ENCODE measurements around the gene GPR12. TPM values are rescaled to one million over a fixed set of nuclear protein-coding genes. Genes with fewer than 3 reads are reported as not detected.
"Not testable (repeated sequence)": the region's sequence is repeated elsewhere in the genome, so short reads cannot be mapped to it uniquely, and the experiment has no call there.

The GPR12 gene
- total RNA-seq, 1 experiment from 2014 or later = not detected

DNA sequence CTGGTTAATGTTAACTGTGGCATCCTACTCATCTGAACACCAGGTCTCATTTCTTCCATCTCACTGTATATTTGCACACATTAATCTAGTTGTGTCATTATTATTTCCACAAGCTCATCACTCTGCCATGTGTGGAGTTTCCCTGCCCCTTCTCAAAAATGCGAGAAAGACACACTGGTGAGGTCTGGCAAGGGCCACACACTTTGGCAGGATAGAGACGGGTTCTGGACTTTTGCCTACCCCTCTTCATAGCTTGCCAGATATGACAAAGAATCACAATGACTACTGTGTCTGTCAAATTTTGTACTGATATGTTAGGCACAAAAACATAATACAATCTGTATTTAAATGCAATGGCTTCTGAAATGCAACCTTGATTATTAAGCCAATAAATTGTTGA is 12.9 kb downstream of the GPR12 start:
- DNase-seq (ENCODE audit: low read depth) = no peak

DNA sequence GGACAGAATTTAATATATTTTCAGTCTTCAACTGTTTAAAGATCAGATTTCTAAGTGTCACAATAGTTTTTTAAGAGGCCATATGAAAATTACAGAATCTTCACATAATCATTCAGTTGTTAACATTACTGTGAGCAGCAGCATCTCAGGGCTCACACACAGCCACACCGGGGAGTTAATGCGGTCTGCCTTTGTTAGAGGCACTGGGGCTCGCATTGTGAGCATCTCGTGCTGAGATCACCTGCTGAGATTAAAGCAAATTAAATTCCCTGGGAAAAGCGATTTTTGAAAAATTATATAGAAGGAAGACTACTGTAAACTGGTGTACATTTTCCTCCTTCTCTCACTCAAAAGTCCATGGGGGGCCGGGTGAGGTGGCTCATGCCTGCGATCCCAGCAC is 16.6 kb downstream of the GPR12 start:
- no peak for DNase-seq (ENCODE audit: low read depth)

DNA sequence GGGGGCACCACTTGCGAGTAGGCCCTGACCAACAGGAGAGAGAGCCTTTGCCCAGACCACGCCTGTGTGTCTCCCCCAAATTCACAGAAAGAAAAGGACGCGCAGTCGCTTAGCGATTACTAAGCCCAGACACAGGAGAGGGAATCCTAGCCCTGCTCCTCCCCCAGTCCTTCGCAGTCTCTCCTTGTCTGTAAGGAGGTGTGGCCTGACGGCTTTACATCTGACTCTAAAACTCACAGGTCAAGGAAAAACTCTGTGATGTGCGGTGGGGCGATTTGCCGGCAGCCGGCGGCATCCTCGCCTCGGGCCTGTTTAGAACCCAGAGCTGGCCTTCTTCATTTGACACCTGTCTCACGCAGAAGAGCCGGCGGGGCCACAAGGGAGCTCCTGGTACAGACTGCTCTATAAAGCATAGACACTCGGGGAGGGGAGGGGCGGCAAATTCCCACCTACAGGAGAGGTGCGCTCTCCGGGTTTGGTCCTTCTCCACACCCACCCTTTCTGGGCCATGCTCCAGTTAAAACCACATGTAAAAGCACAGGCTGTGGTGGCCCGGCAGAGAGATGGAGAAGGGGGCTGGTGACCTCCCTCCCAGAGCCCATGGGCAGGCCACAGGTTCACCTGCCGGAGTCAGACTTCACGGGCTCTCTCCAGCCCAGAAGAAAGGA is 17.8 kb downstream of the GPR12 start:
- DNase-seq (ENCODE audit: low read depth) = no peak

DNA sequence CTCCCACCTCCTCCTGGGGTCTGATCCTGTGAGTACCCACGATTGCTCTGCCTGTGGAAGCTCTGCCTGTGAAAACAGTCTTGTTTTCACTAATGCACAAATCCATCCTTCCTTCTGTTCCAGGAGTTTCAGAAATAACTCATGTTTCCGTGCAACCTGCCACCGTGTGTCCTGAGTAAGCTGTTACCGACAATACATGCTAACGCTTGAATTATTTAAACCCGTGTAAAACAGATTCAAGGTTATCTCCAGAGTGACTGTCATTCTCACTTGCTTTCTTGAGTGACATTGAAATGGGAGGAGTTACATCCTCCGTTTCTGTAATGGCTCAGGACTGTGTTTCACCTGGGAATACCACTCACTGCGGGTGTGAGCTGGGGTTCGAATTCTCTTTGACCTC is 24.9 kb downstream of the GPR12 start:
- DNase-seq (ENCODE audit: low read depth) = no peak

DNA sequence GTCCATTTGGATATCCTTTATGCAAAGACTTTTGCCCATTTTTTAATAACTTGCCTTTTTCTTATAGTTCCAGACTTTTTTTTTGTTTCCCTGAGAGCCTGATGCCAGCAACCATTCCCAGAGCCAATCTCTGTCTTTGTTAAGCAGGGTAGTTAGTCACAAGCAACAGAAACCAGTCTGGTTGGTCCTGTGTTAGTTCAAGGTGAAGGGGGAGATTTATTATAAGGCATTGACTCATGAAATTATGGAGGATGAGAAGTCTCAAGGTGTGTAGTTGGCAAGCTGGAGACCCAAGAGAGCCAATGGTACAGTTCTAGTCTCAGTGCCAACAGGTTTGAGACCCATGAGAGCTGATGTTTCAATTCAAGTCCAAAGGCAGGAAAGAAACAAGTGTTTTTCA is 33.0 kb downstream of the GPR12 start:
- no peak for DNase-seq (ENCODE audit: low read depth)

DNA sequence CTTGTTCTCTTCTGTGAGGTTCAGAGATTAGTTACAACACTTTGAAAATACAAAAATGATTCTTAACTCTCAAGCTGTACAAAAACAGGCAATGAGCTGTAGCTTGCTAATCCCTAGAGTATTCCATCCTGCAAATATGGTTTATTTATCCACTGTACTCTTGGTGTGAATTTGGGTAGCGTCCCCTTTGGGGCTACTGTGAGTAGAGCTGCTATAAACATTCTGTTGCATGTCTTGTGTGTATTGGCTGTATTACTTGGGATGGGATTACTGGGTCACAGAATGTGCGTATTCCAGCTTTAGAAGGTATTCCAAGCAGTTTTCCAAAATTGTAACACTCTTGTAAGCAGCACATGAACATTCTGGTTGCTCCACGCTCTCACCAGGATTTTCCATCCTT is 33.5 kb downstream of the GPR12 start:
- DNase-seq (ENCODE audit: low read depth) = no peak

DNA sequence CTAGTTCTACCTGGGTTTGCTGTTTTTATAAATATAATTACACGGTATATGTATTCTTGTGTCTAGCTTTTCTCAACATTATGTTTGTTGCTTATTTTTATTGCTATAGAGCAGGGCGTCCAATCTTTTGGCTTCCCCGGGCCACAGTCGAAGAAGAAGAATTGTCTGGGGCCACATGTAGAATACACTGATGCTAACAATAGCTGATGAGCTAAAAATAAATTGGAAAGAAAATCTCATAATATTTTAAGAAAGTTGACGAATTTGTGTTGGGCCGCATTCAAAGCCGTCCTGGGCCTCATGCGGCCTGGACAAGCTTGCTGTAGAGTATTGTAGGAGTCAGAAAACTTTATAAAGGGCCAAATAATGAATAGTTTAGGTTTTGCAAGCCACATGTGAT is 33.9 kb downstream of the GPR12 start:
- DNase-seq (ENCODE audit: low read depth) = no peak

DNA sequence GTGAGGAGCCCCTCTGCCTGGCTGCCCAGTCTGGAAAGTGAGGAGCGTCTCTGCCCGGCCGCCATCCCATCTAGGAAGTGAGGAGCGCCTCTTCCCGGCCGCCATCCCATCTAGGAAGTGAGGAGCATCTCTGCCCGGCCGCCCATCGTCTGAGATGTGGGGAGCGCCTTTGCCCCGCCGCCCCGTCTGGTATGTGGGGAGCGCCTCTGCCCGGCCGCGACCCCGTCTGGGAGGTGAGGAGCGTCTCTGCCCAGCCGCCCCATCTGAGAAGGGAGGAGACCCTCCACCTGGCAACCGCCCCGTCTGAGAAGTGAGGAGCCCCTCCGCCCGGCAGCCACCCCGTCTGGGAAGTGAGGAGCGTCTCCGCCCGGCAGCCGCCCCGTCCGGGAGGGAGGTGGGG is 37.0 kb downstream of the GPR12 start:
- DNase-seq (ENCODE audit: low read depth) = not testable (repeated sequence)

DNA sequence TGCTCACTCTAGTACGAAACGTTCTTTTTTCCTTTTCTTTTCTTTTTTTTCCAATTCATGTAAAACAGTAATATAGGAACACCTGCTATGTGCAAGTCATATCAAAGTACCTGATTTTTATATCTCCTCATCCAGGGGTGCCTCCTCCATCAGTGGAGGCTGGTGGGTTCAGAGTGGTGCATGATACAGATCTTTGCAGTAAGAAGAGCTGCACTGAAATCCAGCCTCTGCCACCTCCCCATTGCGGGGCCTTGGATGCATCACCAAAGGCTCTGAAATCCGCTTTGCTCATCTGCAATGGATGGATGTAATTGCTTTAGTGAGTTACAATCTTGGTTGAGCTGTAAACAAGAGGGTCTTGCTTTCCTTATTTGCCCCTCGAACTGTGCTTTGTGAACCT is 38.3 kb downstream of the GPR12 start:
- DNase-seq (ENCODE audit: low read depth) = no peak

DNA sequence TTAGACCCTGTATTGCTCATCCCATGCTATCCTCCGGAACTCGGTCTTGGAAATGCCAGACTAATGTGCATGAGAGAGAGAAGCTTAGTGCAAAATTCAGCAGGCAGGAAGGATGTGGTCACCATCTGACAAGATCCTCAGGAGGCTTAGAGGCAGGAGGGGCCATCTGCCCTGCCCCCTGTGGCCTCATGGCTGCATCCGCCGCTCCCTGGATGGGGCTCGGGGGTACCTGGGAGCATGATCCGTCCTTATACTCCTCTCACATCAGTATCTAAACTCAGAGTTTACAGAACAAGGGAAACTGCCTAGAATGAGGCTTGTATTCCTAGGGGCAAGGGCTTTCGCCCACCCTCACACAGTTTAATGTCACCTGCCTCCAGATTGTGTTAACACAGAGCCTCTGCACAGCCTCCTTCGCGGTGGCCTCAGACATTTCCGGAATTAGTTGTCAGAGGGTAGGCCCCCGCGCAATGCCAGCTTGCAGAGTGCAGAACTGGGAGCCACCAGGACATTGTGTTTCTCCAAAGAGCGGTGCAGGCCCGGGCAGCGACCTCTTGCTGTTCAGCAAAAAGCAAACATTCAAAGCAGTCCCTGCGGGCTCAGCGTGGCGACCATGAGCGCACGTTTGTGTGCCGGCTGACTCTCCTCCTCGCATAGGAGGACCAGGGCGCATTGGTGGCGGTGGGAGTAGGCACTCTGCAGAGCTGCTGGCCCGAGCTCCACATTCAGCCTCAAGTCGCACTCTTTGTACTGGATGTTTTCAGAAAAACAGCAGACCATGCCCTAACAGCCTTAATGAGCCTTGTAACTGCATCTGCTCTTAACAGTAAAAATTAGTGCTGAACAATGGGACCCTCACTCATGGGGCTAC is 39.1 kb downstream of the GPR12 start:
- peak; percentile 9 for DNase-seq (ENCODE audit: low read depth)

DNA sequence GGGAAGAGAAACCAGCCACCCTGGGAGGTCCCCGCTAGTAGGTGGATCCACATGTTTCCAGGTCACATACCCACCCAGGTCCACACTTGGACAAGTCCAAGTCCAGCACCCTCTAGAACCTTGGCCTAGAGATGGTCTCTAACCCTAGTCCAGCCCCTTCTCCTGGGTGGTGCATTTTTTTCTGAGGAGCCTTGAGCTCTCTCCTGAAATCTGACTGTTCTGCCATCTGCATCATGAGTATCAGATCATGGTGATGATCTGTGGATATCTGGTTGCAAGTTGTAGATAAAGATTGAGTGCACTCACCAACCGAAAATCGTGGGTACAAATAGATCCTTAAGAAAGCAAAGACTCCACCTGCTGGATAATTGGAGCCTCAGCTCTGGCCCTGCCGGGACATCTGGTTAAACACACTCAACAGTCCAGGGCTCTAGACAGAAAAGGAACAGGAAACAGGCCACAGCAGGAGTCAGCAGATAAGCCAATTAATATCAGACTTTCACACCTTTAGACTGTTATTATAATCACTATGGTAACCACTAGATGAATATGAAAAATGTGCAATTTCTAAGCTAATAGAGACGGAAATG is 41.1 kb downstream of the GPR12 start:
- DNase-seq (ENCODE audit: low read depth) = peak; percentile 8

DNA sequence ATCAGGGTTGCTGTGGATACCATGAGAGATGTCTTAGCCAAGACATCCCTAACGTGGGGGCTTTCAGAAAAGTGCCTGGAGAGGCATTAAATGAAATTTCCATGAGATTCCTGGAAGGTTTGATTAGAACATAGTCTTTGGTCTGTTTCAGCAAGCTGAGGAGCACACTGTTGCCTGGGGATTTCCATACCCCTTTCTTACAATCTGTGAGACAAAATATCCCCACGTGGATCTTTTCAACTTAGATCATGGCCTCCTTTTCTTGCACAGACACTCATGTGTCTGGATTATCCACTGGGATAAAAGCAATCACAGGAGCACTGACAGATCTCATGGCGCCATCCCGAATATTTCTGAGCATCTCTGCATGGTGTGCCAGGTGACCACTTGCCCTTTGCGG is 41.7 kb downstream of the GPR12 start:
- no peak for DNase-seq (ENCODE audit: low read depth)

DNA sequence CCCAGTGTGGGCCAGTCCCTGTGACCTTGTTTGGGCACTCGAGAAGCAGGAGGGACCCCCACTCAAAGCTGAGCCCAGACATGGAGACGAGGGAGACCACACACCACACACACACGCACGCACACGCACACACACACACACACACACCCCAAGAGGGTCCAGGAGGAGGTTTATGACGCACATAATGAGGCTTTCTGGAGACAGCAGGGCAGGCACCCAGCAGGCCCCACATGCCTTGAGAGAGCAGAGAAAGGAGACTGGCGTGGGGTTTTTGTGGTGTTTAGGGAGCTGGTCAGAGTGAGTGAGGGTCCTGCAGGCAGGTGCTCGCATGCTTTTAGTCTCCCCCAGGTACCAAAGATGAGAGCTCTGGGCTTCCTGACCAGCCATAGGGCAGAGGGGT is 42.4 kb downstream of the GPR12 start:
- no peak for DNase-seq (ENCODE audit: low read depth)

DNA sequence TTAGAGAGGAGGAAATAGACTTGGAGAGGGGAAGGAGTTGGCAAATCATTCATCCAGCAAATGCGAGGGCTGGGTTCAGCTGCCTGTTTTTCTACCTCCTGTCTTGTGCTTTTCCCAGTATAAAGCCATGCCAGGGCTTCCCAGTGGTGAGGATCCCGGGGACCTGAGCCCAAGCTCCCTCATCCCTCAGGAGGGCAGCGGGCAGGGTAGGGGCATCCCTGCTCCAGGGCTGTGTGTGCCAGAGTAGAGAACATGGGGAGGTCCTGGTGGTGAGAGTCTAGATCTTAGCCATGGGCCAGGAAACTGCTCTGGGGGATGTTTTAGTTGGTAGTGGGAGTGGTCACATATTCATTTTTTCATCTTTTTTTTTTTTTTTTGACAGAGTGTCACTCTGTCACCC is 43.6 kb downstream of the GPR12 start:
- no peak for DNase-seq (ENCODE audit: low read depth)

DNA sequence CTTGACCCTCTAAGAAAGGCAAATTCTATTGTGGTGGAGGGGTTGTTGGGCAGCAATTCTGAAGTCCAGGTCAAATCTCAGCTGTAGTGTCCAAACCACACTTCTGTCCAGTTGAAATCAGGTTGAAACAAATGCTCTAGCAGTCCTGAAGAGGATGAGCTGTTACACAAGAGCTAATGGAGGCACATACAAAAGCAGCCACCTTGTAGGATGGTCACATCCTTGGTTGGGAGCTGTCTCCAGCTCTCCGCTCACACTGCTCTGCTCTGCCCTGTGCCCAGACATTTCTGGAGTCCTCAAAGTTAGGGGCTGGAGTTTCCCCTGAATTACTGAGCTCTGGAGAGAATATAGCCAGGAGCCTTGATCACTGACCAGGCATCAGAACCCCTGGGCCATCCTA is 47.2 kb downstream of the GPR12 start:
- no peak for DNase-seq (ENCODE audit: low read depth)

DNA sequence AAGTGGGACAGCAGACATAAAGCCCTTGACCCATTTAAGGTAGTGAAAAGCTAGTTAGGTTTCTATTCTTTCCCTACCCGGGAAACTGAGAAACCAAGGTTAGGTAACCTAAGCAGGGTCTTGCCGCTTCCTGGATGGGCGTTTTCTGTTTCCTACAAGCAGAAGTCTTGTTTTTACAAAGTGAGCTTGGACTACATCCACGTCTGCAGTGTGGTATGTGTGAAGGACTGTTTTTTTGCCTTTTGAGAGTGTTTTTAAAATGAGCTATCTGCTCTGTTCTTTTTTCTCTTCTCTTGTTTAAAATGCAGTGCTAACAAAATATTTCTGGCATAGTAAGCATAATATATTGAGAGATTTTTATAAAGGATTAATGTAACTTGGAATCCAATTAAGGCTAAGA is 49.4 kb downstream of the GPR12 start:
- no peak for DNase-seq (ENCODE audit: low read depth)

DNA sequence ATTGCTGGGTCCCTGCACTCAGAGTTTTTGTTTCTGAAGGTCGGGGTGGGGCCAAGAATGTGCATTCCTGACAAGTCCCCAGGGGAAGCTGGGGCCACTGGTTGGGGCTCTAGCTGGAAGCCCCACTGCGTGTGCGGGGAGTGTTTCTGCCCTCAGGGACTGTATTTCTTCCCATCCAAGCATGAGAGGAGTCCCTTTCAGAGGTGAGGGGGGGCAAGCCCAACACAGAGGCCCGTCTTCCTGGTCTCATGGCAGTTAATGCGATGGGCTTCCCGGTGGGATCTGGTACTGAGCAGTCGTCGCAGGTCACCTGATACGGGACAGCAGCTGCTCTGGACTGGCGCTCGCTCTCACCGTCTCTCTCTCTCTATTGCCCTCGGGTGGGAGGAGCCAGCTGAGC is 50.4 kb downstream of the GPR12 start:
- DNase-seq (ENCODE audit: low read depth) = no peak

DNA sequence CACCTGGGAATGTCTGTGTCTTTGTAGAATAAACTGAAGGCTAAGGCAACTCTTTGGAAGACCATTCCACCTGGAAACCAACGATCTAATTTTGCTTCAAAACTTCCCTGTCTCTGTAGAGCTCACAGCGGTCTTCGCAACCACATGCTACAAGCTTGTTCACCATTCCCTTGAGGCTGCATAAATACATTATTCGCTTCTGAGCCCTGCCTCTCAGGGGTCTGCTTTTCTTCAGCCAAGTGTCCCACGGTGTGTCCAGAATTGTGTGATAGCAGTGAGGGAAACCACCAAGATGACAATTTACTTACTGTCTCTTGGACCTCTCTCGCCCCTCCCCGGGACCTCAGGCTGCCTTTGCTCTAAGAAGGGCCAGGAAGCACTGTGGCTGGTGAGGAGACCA is 51.1 kb downstream of the GPR12 start:
- no peak for DNase-seq (ENCODE audit: low read depth)

DNA sequence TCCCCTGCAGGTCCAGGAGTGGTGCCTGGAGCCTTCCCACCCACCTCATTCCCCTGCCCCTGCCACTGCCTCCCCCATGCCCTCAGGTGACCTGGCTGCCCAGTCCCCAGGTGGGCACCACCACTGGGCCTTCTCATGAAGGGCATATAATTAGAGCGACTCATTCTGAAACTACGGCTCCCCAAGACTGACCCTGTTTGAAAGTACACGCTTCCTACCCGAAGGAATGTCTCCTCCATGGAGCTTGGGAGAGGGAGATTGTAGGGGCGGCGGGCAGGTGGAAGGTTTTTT is 52.6 kb downstream of the GPR12 start:
- no peak for DNase-seq (ENCODE audit: low read depth)

DNA sequence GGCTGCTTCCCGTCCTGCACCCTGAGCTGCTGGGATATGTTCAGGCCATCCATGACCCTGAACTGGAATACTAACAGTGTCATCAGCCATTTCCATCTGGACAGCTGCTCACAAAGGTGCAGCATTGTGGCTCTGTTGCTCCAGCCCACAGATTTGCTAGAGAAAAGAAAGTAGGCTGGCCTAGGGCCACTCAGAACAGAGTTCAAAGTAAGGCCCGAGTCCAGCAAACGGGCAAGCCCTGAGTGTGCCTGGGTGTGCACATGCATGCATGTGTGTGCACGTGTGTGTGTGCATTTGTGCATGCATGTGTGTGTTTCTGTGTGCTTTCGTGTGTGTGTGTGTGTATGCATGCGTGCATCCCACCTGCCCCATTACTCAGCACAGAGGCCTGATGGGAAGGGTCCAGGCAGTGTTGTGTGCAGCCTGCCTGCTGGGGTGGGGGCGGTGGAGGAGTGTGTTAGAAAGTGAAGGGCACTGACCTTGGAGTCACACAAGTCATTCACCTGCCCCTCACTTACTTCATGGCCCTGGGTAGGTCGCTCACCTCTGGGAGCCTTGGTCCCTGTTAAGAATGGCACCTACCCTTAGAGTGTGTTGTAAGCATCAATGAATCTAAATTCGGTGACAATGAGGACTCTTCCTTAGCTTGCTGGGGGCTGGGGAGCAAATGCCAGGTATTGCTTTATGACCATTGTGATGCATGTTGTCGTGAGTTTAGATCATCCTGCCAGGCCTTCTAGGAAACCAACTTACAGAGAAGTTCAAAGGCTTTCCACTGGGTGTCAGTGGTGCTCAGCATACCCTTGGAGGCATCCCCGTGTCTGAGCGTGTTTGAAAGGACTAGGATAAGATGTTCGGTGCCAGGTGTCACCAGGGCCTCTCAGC is 53.2 kb downstream of the GPR12 start:
- peak; percentile 57 for DNase-seq (ENCODE audit: low read depth)

DNA sequence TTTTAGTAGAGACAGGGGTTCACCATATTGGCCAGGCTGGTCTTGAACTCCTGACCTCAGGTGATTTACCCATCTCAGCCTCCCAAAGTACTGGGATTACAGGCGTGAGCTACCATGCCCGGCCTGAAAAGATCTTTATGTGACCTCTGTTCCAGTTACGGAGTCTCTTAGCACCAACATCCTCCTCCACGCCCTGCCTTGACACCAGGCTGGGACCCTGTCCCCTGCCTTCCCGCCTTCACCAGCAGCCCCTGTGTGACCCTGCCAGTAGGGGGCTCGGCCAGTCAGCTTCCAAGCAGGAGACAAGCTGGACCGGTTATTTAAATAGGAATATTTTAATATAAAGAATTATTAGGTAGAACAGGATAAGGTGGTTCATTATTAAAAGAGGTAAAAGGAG is 54.2 kb downstream of the GPR12 start:
- no peak for DNase-seq (ENCODE audit: low read depth)

DNA sequence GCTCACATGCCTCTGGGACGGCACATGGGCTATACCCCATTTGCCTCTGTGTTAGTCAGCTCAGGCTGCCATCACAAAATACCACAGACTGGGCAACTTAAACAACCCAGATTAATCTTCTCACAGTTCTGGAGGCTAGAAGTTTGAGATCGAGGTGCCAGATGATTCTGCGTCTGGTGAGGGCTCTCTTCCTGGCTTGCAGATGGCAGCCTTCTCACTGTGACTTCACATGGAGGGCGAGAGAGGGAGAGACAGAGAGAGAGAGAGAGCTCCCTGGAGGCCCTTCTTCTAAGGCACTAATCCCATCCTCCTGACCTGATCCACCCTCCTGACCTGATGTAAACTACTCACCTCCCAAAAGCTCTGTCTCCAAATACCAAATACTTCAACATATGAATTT is 55.0 kb downstream of the GPR12 start:
- DNase-seq (ENCODE audit: low read depth) = no peak
